Prostate gland (tissue), 2 donors: Measurements from ENCODE around the gene FCRLB.
A peak's percentile ranks its signal among the peaks of the same experiment; 100 is the strongest.

Source experiments
- CTCF ChIP-seq, 4 experiments: fragments of 200-600 bp in 2 of 4; fragments of 450-650 bp in 2 of 4; sonication (generic) in 2 of 4; IDR thresholded peaks; 1 replicate in 3 of 4; 2 replicates in 1 of 4; pipeline ENCODE4 v1.5.1; 2016 to 2019; ENCODE audit warnings: antibody characterized with exemption in 4 of 4, mild to moderate bottlenecking in 2 of 4, moderate library complexity in 2 of 4
- POLR2A ChIP-seq: fragments of 450-650 bp; IDR thresholded peaks from one replicate; pipeline ENCODE4 v1.6.1; 2016; ENCODE audit warnings: antibody characterized with exemption, mild to moderate bottlenecking
- POLR2AphosphoS5 ChIP-seq: sonication (generic); formaldehyde crosslinking; IDR thresholded peaks from one replicate; pipeline ENCODE4 v1.6.1; 2017; ENCODE audit warnings: antibody characterized with exemption

GRCh38 chr1:161749509-161750407 lies 28.4 kb downstream of the FCRLB start, which contains the start of gene DUSP12:
- TF ChIP-seq POLR2A (peak; percentile 33), CTCF (IDR thresholded peaks at IDR 0.05) (peak in 1 of 4 experiments; percentile 4), POLR2AphosphoS5 (peak; percentile 87)
